Loucy (cell line): Measurements from ENCODE around the gene LRWD1.
"Not testable (repeated sequence)": the region's sequence is repeated elsewhere in the genome, so short reads cannot be mapped to it uniquely, and the experiment has no call there.

Experiments
- H2AFZ ChIP-seq: fragments of 200-600 bp; sonication (generic); 2 replicates; pipeline ENCODE4 v1.6.0; 2016; ENCODE audit warnings: antibody characterized with exemption, mild to moderate bottlenecking, low read length, moderate library complexity
- H3F3A ChIP-seq: fragments of 200-600 bp; 2 replicates; pipeline ENCODE4 v1.6.0; 2016; ENCODE audit warnings: antibody characterized with exemption, low read depth, mild to moderate bottlenecking
- H3K27me3 ChIP-seq: fragments of 200-600 bp; sonication (generic); 2 replicates; pipeline ENCODE4 v1.6.1; 2014; ENCODE audit warnings: low read length, mild to moderate bottlenecking; ENCODE audit not compliant: insufficient read depth, poor library complexity, severe bottlenecking
- H3K36me3 ChIP-seq: fragments of 200-600 bp; sonication (generic); 2 replicates; pipeline ENCODE4 v1.6.1; 2016; ENCODE audit warnings: low read length; ENCODE audit not compliant: insufficient read depth
- H3K4me1 ChIP-seq: fragments of 200-600 bp; sonication (generic); 2 replicates; pipeline ENCODE4 v1.5.1; 2014; ENCODE audit warnings: low read length, mild to moderate bottlenecking; ENCODE audit not compliant: insufficient read depth, poor library complexity, severe bottlenecking
- H3K4me2 ChIP-seq: fragments of 200-600 bp; sonication (generic); 2 replicates; pipeline ENCODE4 v1.6.0; 2014; ENCODE audit warnings: antibody characterized with exemption, low read length, low read depth, mild to moderate bottlenecking; ENCODE audit not compliant: poor library complexity, severe bottlenecking
- H3K4me3 ChIP-seq: fragments of 200-600 bp; sonication (generic); 2 replicates; pipeline ENCODE4 v1.5.1; 2014; ENCODE audit warnings: low read length, mild to moderate bottlenecking, mixed read lengths; ENCODE audit not compliant: poor library complexity, severe bottlenecking
- H3K79me2 ChIP-seq: fragments of 200-600 bp; sonication (generic); 2 replicates; pipeline ENCODE4 v1.6.1; 2014; ENCODE audit warnings: low read length; ENCODE audit not compliant: insufficient read depth
- H3K9ac ChIP-seq: fragments of 200-600 bp; sonication (generic); 2 replicates; pipeline ENCODE4 v1.6.0; 2014; ENCODE audit warnings: mild to moderate bottlenecking, low read depth, low read length, moderate library complexity; ENCODE audit not compliant: poor library complexity, severe bottlenecking
- H3K9me2 ChIP-seq: fragments of 200-600 bp; sonication (generic); replicated peaks from 2 replicates; pipeline ENCODE4 v1.6.1; 2016; ENCODE audit warnings: low read depth, low read length, mixed read lengths
- H3K9me3 ChIP-seq: fragments of 200-600 bp; sonication (generic); 2 replicates; pipeline ENCODE4 v1.6.1; 2014; ENCODE audit warnings: mild to moderate bottlenecking, antibody characterized with exemption, low read length, low read depth; ENCODE audit not compliant: insufficient read depth
- H4K20me1 ChIP-seq: fragments of 200-600 bp; sonication (generic); 2 replicates; pipeline ENCODE4 v1.6.0; 2014; ENCODE audit warnings: antibody characterized with exemption, low read length, mild to moderate bottlenecking; ENCODE audit not compliant: insufficient read depth, poor library complexity, severe bottlenecking

The LRWD1 gene

GRCh38 chr7:102505298-102506185 is 40.8 kb downstream of the LRWD1 start:
- H3K79me2 ChIP-seq, H3F3A ChIP-seq, H3K4me1 ChIP-seq, H3K4me2 ChIP-seq, H3K9me2 ChIP-seq, H3K36me3 ChIP-seq, H3K27me3 ChIP-seq, H3K4me3 ChIP-seq, H4K20me1 ChIP-seq, H3K9me3 ChIP-seq, H2AFZ ChIP-seq, H3K9ac ChIP-seq: not testable (repeated sequence)

GRCh38 chr7:102507410-102508088 is 42.8 kb downstream of the LRWD1 start:
- H2AFZ ChIP-seq, H3K9me3 ChIP-seq, H3K9me2 ChIP-seq, H4K20me1 ChIP-seq, H3K4me3 ChIP-seq, H3K79me2 ChIP-seq, H3F3A ChIP-seq, H3K9ac ChIP-seq, H3K36me3 ChIP-seq, H3K4me2 ChIP-seq, H3K4me1 ChIP-seq, H3K27me3 ChIP-seq: not testable (repeated sequence)

- H3K9ac ChIP-seq, H3K4me3 ChIP-seq, H3K9me2 ChIP-seq, H3K36me3 ChIP-seq, H3K9me3 ChIP-seq, H3K27me3 ChIP-seq, H3K4me1 ChIP-seq, H2AFZ ChIP-seq, H3K79me2 ChIP-seq, H4K20me1 ChIP-seq, H3F3A ChIP-seq, H3K4me2 ChIP-seq: not testable (repeated sequence)
Measured at GRCh38 chr7:102510575-102510974, 45.8 kb downstream of the LRWD1 start.

- not testable (repeated sequence) for H3K4me1 ChIP-seq, H3K9ac ChIP-seq, H3K9me3 ChIP-seq, H3K36me3 ChIP-seq, H3K9me2 ChIP-seq, H4K20me1 ChIP-seq, H3K79me2 ChIP-seq, H3F3A ChIP-seq, H2AFZ ChIP-seq, H3K27me3 ChIP-seq
- H3K4me3 ChIP-seq: peak overlapping the region; percentile 68
- peak overlapping the region; percentile 68 for H3K4me2 ChIP-seq
Measured at GRCh38 chr7:102511860-102512522, 47.2 kb downstream of the LRWD1 start.

- peak overlapping the region; percentile 68 for H3K4me3 ChIP-seq
- not testable (repeated sequence) for H3F3A ChIP-seq, H3K27me3 ChIP-seq, H3K9me3 ChIP-seq, H4K20me1 ChIP-seq, H3K9me2 ChIP-seq, H3K4me1 ChIP-seq, H3K36me3 ChIP-seq, H3K79me2 ChIP-seq
- peak overlapping the region; percentile 68 for H3K4me2 ChIP-seq
- 0 out of 2 replicates have a peak overlapping the region, but pooled peaks have one; percentile 55 for H2AFZ ChIP-seq
- H3K9ac ChIP-seq: peak overlapping the region; percentile 58
Measured at GRCh38 chr7:102512642-102513221, 47.9 kb downstream of the LRWD1 start.

GRCh38 chr7:102514881-102515721 is 50.3 kb downstream of the LRWD1 start:
- H3K4me3 ChIP-seq, H4K20me1 ChIP-seq, H3K4me1 ChIP-seq, H3K4me2 ChIP-seq, H3K27me3 ChIP-seq, H3F3A ChIP-seq, H3K36me3 ChIP-seq, H3K9me2 ChIP-seq, H3K9me3 ChIP-seq, H2AFZ ChIP-seq, H3K79me2 ChIP-seq, H3K9ac ChIP-seq: not testable (repeated sequence)
